Occipital lobe (tissue), 3 donors: ENCODE data around the gene SLC25A47. TPM values are rescaled to one million over a fixed set of nuclear protein-coding genes. Genes with fewer than 3 reads are reported as not detected.

Experiments
- DNase-seq: peaks from one replicate; lab custom pipeline; 2025; lab: John Stamatoyannopoulos, UW
- small RNA-seq: library from RNA; depleted of rRNA; stranded (forward); fragments of <200 nt; gene quantifications from one replicate; pipeline ENCODE3, GENCODE V24; 2014
- total RNA-seq: library from RNA; depleted of rRNA; stranded (reverse); fragments of >200 nt; gene quantifications from one replicate; pipeline ENCODE4 v1.2.3, GENCODE V29; 2014

The SLC25A47 gene
- total RNA-seq, 1 donor from 2014 or later, result not detected

DNA sequence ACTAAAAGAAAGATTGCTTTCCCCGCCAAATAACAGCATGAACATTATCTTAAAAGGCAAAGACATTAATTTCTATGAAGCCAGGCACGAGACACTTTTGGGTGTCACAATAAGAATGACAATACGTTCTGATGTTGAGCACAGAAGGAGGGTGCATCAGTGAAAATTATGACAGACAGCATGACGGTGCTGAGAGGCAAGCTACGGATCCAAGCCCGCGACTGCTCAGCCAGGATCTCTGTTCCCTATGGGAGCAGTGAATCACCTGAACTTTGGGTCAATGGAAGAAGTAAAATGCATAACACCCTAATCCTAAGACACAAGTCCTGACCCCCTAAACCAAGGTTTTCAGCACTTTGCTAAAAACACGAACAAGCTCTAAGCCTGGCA is 51.7 kb downstream of the SLC25A47 start:
- no peak for DNase-seq

DNA sequence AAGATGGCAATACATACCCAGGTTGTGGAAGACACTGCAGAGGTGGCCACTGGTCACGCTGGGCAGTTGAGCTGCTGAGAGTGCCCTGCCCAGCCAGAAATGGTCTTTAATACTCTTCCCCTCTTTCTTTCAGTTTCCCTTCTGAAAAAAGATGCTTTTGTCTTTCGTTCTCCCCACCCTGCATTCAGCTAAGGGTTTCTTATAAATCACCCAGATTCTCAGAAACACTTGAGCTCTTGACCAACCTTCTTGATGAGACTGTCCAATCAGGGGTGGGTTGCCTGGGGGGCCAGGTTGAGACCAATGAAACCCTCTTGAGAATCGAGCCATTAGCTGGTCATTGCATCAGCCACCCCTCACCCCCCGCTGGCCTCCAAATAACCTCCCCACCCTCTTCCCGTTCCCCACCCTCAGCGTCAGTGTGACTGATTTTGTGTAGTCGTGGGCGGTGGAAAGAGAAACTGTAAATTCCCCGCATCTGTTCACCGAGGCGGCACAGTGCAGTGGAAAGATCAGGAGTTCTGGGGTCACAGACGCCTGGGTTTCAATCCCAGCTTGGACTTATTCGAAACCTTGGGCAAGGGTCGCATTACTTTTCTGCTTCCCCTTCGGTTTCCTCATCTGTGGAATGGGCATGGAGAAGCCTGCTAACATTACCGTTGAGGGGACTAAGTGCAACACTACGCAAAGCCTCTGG is 52.3 kb downstream of the SLC25A47 start:
- peak; percentile 27 for DNase-seq

DNA sequence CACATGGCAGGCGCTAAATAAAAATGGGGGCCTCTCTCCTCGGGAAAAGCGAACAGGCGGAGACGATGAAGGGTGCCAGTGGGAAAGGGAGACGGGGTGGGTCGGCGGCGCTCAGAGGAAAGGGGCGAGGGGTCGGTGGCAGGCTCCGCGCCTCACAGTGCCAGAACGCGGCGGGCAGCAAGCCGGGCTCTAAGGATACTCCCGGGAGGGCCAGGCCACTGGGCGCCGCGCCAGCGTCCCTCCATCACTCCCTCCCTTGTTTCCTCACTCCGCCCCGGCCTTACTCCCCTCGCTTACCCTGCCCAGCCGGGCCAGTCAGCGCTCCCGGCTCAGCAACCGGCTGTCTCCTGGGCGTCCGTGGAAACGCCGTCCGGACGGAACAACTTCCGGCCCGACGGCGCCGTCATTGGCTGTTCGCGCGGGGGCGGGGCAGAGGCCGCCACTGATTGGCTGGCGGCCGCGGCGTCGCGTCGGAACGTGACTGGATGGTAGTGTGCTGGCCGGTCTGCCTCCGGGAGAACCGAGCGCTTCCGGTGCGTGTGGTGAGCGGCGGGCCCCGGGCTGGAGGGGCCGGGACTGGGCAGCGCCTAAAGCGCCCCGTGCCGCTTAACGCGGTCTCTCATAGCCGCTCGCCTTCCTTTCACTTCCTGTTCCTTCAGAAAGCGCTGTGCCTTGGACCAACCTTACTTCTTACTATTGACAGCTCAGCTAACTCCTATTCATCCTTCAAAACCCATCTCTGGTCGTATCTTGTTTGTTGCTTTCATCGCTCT is 53.0 kb downstream of the SLC25A47 start, which contains the start of gene WDR25:
WDR25 (plus strand) TSS at position 523 of the 773 bp plus-strand sequence.
- peak; percentile 88 for DNase-seq

DNA sequence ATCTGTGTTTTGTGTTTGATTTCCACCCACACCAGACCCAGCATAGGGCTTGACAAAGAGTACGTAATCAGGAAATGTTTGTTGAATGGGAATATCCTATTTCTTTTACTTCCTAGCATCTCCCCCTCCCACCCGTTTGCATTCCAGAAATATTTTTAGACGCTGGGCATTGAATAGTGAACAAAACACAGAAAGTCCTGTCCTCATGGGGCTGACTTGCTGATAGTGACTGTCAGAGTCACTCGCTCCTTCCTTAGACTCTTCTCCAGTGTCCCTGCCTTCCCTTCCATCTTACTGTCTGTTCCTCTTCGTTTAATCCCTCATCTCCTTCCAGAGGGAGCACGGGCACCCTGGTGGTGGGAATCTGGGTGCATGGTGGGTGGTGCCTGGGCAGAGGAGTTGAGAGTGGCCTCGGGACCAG is 53.6 kb downstream of the SLC25A47 start:
- DNase-seq, result no peak

Small RNA genes lying within 50 kb of the gene (small RNA-seq; reads per million reads assigned to genes)
- gene AL157871.3 (not detected), gene MIR345 (32.7 reads per million, percentile 94 among the genes with 10 or more reads in this experiment), gene RN7SL523P (not detected)

Other genes starting within 250 kb of the SLC25A47 start
- gene DEGS2, start 163.7 kb upstream of the SLC25A47 start, total RNA-seq, result 1.4 TPM
- gene YY1, start 84.2 kb upstream of the SLC25A47 start, total RNA-seq, result 60.2 TPM
- gene SLC25A29, start 16.9 kb upstream of the SLC25A47 start, total RNA-seq, result 41.8 TPM
- gene WDR25, start 53.1 kb downstream of the SLC25A47 start, total RNA-seq, result 16.5 TPM